HCT116 (cell line): Measurements from ENCODE around the gene EVC. TPM values are rescaled to one million over a fixed set of nuclear protein-coding genes. Genes with fewer than 3 reads are reported as not detected.
"Not testable (repeated sequence)": the region's sequence is repeated elsewhere in the genome, so short reads cannot be mapped to it uniquely, and the experiment has no call there.

Experiments
- ATAC-seq: fragments of 200-7000 bp; cut with Tn5 transposase; 2 replicates; pipeline ENCODE4 v1.9.1; 2020; ENCODE audit warnings: mild to moderate bottlenecking, moderate library complexity
- BruUV-seq: library from RNA; stranded (reverse); fragments of 400-500 nt; replicated peaks from 2 replicates; lab custom pipeline; 2021; lab: Mats Ljungman, UMichigan
- CTCF ChIA-PET: fragments of 300-600 bp; sonication (Branson Sonifier 250); formaldehyde crosslinking; loops from one replicate; lab custom pipeline; 2021; ENCODE audit warnings: antibody characterized with exemption; lab: Charles Lee
- POLR2A ChIA-PET: fragments of 300-600, 350-600 bp; sonication (Branson Sonifier 250); formaldehyde crosslinking; loops from one replicate; lab custom pipeline; 2021; ENCODE audit warnings: antibody characterized with exemption; lab: Charles Lee
- RAD21 ChIA-PET, 2 experiments: fragments of 300-600 bp; sonication (Branson Sonifier 250); formaldehyde crosslinking; loops; one replicate each; lab custom pipeline; 2023; ENCODE audit warnings: low total read pairs in 2 of 2; ENCODE audit not compliant: uncharacterized antibody in 2 of 2, unreplicated experiment in 2 of 2, low non-redundant PET in 1 of 2; lab: Charles Lee
- DNase-seq: peaks from one replicate; pipeline ENCODE4 v3.0.0-alpha.2; 2010; ENCODE audit warnings: low read depth, low spot score
- H2AFZ ChIP-seq: fragments of 200-600 bp; shearing (Covaris generic), sonication (generic); 2 replicates; pipeline ENCODE4 v1.6.1; 2017; ENCODE audit warnings: low read depth, mixed run types, mixed read lengths, antibody characterized with exemption, low read length; ENCODE audit not compliant: poor library complexity, severe bottlenecking
- H3K27ac ChIP-seq: 2 replicates; pipeline ENCODE4 v1.5.1; 2012; ENCODE audit warnings: low read depth, low read length
- H3K27me3 ChIP-seq: fragments of 200-600 bp; sonication (generic); 2 replicates; pipeline ENCODE4 v1.6.1; 2016; ENCODE audit warnings: mixed run types, low read length, mixed read lengths; ENCODE audit not compliant: insufficient read depth
- H3K36me3 ChIP-seq, 2 experiments: fragments of 200-500 bp in 1 of 2; fragments of 200-600 bp in 1 of 2; sonication (Bioruptor generic) in 1 of 2; sonication (generic) in 1 of 2; 2 replicates each; pipeline versions ENCODE4 v1.5.1 to v1.6.1; 2014 to 2016; ENCODE audit warnings: low read length in 2 of 2, inconsistent platforms in 1 of 2, mixed read lengths in 1 of 2, mixed run types in 1 of 2; ENCODE audit not compliant: insufficient read depth in 2 of 2, control insufficient read depth in 1 of 2
- H3K4me1 ChIP-seq, 2 experiments: fragments of 200-600 bp in 1 of 2; sonication (generic) in 1 of 2; 2 replicates each; pipeline versions ENCODE4 v1.5.1 to v1.6.1; 2012 to 2017; ENCODE audit warnings: low read length in 2 of 2, inconsistent platforms in 1 of 2, mild to moderate bottlenecking in 1 of 2, mixed read lengths in 1 of 2, mixed run types in 1 of 2, moderate library complexity in 1 of 2; ENCODE audit not compliant: insufficient read depth in 2 of 2, control insufficient read depth in 1 of 2
- H3K4me2 ChIP-seq: fragments of 200-600 bp; sonication (generic); 2 replicates; pipeline ENCODE4 v1.6.1; 2017; ENCODE audit warnings: mixed run types, low read length, mixed read lengths
- H3K4me3 ChIP-seq, 2 experiments: fragments of 200-600 bp in 1 of 2; sonication (generic) in 1 of 2; replicated peaks in 1 of 2; 2 replicates each; pipeline ENCODE4 v1.5.1; 2011 to 2016; ENCODE audit warnings: low read length in 2 of 2, control low read depth in 1 of 2, low read depth in 1 of 2, mild to moderate bottlenecking in 1 of 2, mixed read lengths in 1 of 2, mixed run types in 1 of 2
- H3K79me2 ChIP-seq: fragments of 200-600 bp; sonication (generic); 2 replicates; pipeline ENCODE4 v1.6.1; 2017; ENCODE audit warnings: mild to moderate bottlenecking, mixed run types, low read length, moderate library complexity, mixed read lengths; ENCODE audit not compliant: insufficient read depth
- H3K9ac ChIP-seq: fragments of 200-600 bp; sonication (generic); 2 replicates; pipeline ENCODE4 v1.6.1; 2016; ENCODE audit warnings: low read length, mixed read lengths
- H3K9me2 ChIP-seq: fragments of 200-600 bp; sonication (generic), shearing (Covaris generic); 2 replicates; pipeline ENCODE4 v1.6.1; 2017; ENCODE audit warnings: mixed run types, mild to moderate bottlenecking, moderate library complexity; ENCODE audit not compliant: insufficient read depth
- H3K9me3 ChIP-seq, 2 experiments: fragments of 200-500 bp in 1 of 2; fragments of 200-600 bp in 1 of 2; sonication (Bioruptor generic) in 1 of 2; sonication (generic) in 1 of 2; 2 replicates each; pipeline ENCODE4 v1.6.1; 2014 to 2017; ENCODE audit warnings: low read length in 2 of 2, mixed read lengths in 2 of 2, inconsistent platforms in 1 of 2, low read depth in 1 of 2, mild to moderate bottlenecking in 1 of 2, mixed run types in 1 of 2, moderate library complexity in 1 of 2; ENCODE audit not compliant: control insufficient read depth in 1 of 2, insufficient read depth in 1 of 2
- H4K20me1 ChIP-seq: fragments of 200-600 bp; sonication (generic), shearing (Covaris generic); 2 replicates; pipeline ENCODE4 v1.6.1; 2017; ENCODE audit warnings: mixed run types, mild to moderate bottlenecking, moderate library complexity; ENCODE audit not compliant: insufficient read depth
- ATF3 ChIP-seq: IDR thresholded peaks from 2 replicates; pipeline ENCODE4 v1.6.1; 2012
- CEBPB ChIP-seq: IDR thresholded peaks from 2 replicates; pipeline ENCODE4 v1.6.1; 2012; ENCODE audit warnings: low read depth
- EGR1 ChIP-seq: IDR thresholded peaks from 2 replicates; pipeline ENCODE4 v1.6.1; 2012; ENCODE audit warnings: low read depth
- EZH2 ChIP-seq: fragments of 200-600 bp; sonication (generic); IDR thresholded peaks from 2 replicates; pipeline ENCODE4 v1.6.1; 2017; ENCODE audit warnings: antibody characterized with exemption, mixed run types
- EZH2phosphoT487 ChIP-seq: fragments of 200-600 bp; IDR thresholded peaks from 2 replicates; pipeline ENCODE4 v1.6.1; 2018; ENCODE audit warnings: antibody characterized with exemption, borderline replicate concordance
- FOSL1 ChIP-seq: IDR thresholded peaks from 2 replicates; pipeline ENCODE4 v1.6.1; 2012; ENCODE audit warnings: low read depth
- MAX ChIP-seq: IDR thresholded peaks from 2 replicates; pipeline ENCODE4 v1.6.1; 2012
- REST ChIP-seq: IDR thresholded peaks from 2 replicates; pipeline ENCODE4 v1.6.1; 2012; ENCODE audit warnings: low read depth
- SRF ChIP-seq: IDR thresholded peaks from 2 replicates; pipeline ENCODE4 v1.6.1; 2012; ENCODE audit warnings: low read depth
- TCF7L2 ChIP-seq: IDR thresholded peaks from 2 replicates; pipeline ENCODE4 v1.7.0; 2011; ENCODE audit warnings: borderline replicate concordance, inconsistent platforms; ENCODE audit not compliant: insufficient read depth, insufficient read length; ENCODE audit errors: extremely low read depth
- YY1 ChIP-seq: IDR thresholded peaks from 2 replicates; pipeline ENCODE4 v1.6.1; 2011; ENCODE audit warnings: low read length, low read depth, moderate library complexity, mild to moderate bottlenecking; ENCODE audit not compliant: insufficient replicate concordance; ENCODE audit errors: extremely low read depth
- intact Hi-C: fragments of 100-400 bp; cut with micrococcal nuclease; formaldehyde crosslinking; loops from 2 replicates; pipeline ENCODE4 v1.10.0; 2022
- total RNA-seq: library from RNA; stranded (reverse); gene quantifications from one replicate; pipeline ENCODE4 v1.2.1, GENCODE V29; 2021; ENCODE audit not compliant: unreplicated experiment
- TF ChIP-seq, protein P1 (sequence below): IDR thresholded peaks from 2 replicates; pipeline ENCODE4 v1.6.1; 2011; ENCODE audit warnings: mild to moderate bottlenecking, low read length, moderate library complexity; ENCODE audit not compliant: insufficient replicate concordance; ENCODE audit errors: extremely low read depth

Gene EVC
- total RNA-seq, 1 experiment from 2014 or later = 0.15 TPM

GRCh38 chr4:5722328-5722727 lies 11.3 kb downstream of the EVC start (continued):
- TF ChIP-seq, protein P1, sequence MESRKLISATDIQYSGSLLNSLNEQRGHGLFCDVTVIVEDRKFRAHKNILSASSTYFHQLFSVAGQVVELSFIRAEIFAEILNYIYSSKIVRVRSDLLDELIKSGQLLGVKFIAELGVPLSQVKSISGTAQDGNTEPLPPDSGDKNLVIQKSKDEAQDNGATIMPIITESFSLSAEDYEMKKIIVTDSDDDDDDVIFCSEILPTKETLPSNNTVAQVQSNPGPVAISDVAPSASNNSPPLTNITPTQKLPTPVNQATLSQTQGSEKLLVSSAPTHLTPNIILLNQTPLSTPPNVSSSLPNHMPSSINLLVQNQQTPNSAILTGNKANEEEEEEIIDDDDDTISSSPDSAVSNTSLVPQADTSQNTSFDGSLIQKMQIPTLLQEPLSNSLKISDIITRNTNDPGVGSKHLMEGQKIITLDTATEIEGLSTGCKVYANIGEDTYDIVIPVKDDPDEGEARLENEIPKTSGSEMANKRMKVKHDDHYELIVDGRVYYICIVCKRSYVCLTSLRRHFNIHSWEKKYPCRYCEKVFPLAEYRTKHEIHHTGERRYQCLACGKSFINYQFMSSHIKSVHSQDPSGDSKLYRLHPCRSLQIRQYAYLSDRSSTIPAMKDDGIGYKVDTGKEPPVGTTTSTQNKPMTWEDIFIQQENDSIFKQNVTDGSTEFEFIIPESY = no peak
- TF ChIP-seq EGR1 = no peak

- Histone ChIP-seq H3K27ac (no peak overlapping the region), H2AFZ (no peak overlapping the region), H3K4me2 (no peak overlapping the region), H3K27me3 (peaks cover 45% of the 10 kb centered on the region), H3K36me3 (no peaks in the 10 kb centered on the region), H3K9ac (no peak overlapping the region), H4K20me1 (no peaks in the 10 kb centered on the region), H3K4me3 (no peak overlapping the region), H3K79me2 (no peaks in the 10 kb centered on the region), H3K9me2 (no peaks in the 10 kb centered on the region), H3K9me3 (no peaks in the 10 kb centered on the region), H3K4me1 (no peaks in the 10 kb centered on the region)
- intact Hi-C loops = no loop called here
- ChIA-PET RAD21 (no interaction called here), CTCF (interaction anchor here (0.5 kb wide), 1 partner anchor 88 kb away, joined by 4 read pairs; no protein-coding TSS in a partner anchor), POLR2A (no interaction called here)
- ATAC-seq (no peak), DNase-seq (no peak)
- no TSS peak for BruUV-seq
- TF ChIP-seq SRF = no peak
- TF ChIP-seq EZH2phosphoT487 = no peak
- TF ChIP-seq CEBPB = no peak
- TF ChIP-seq YY1 = no peak
- no peak for TF ChIP-seq TCF7L2
- TF ChIP-seq FOSL1 = no peak
- no peak for TF ChIP-seq MAX
- no peak for TF ChIP-seq EZH2
- no peak for TF ChIP-seq ATF3
- TF ChIP-seq REST = no peak
These were observed 13.4 kb downstream of the EVC start for GRCh38 chr4:5724377-5724776.

DNA sequence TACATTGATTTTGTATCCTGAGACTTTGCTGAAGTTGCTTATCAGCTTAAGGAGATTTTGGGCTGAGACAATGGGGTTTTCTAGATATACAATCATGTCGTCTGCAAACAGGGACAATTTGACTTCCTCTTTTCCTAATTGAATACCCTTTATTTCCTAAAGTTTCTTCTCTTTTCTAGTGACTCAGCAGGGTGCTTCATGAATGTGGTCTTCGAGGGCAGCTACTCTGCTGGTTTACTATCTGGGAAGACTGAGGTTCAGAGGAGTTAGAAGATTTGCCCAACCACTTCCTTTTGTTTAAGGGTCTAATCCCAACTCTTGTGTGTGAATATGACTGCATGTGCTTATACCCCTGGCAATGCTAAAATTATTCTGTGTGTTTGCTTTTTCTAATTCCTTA lies 17.4 kb downstream of the EVC start:
- ATAC-seq, DNase-seq, H4K20me1 ChIP-seq, RAD21 ChIA-PET, H3K79me2 ChIP-seq, H3K9me3 ChIP-seq, H3K9me2 ChIP-seq, H3K4me1 ChIP-seq, H3K4me3 ChIP-seq, CTCF ChIA-PET, intact Hi-C loops, H3K27ac ChIP-seq, H3K4me2 ChIP-seq, POLR2A ChIA-PET, H3K9ac ChIP-seq, H3K36me3 ChIP-seq, BruUV-seq, H2AFZ ChIP-seq: not testable (repeated sequence)
- H3K27me3 ChIP-seq = 0 out of 2 replicates have a peak, but pooled peaks cover 12% of the 10 kb centered on the region
